Tibial nerve (tissue), 4 donors: ENCODE measurements around the gene MRPL36.

Experiments used
- EP300 ChIP-seq, 2 donors: sonication (generic); formaldehyde crosslinking; IDR thresholded peaks; one replicate each; pipeline ENCODE4 v1.6.1; 2017; ENCODE audit warnings: antibody characterized with exemption in 2 of 2, mild to moderate bottlenecking in 1 of 2
- TF ChIP-seq, protein P1 (sequence below), 5 experiments: fragments of 200-600 bp in 3 of 5; fragments of 450-650 bp in 2 of 5; sonication (generic) in 3 of 5; IDR thresholded peaks; one replicate each; pipeline ENCODE4 v1.5.1; 2016 to 2019; ENCODE audit warnings: antibody characterized with exemption in 5 of 5, mild to moderate bottlenecking in 3 of 5, moderate library complexity in 2 of 5

DNA sequence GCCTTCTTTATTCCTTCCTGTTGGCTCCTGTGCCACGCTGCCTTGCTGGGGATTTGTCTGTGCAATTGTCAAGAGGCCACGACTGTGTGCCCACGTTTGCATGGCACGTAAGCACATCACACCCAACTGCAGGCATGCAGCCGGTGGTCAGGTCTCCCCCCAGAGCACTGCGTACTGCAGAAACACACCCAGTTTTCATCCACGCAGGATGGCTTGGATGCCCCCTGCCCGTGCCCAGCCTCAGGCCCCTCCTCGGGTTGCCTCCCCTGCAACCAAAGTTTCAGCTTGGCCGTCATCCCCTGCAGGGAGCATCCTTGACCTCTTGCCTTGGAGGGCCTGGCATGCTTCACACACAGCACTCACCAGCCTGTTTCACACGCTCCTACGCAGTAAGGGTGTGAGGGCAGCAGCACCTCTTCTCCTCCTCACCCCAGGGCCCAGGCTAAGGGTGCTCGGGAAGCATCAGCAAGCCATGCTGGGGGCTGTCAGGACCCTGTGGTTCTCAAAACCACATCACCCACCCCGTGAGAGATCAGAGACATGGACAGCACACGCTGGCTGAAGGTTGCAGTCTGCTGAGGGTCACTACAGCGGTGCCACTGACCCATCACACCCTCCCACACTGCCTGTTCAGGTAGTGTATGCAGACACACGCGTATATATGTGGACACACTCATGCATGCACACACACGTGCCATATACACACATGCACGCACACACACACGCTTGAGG lies 3.1 kb downstream of the MRPL36 start:
- TF ChIP-seq, protein P1, sequence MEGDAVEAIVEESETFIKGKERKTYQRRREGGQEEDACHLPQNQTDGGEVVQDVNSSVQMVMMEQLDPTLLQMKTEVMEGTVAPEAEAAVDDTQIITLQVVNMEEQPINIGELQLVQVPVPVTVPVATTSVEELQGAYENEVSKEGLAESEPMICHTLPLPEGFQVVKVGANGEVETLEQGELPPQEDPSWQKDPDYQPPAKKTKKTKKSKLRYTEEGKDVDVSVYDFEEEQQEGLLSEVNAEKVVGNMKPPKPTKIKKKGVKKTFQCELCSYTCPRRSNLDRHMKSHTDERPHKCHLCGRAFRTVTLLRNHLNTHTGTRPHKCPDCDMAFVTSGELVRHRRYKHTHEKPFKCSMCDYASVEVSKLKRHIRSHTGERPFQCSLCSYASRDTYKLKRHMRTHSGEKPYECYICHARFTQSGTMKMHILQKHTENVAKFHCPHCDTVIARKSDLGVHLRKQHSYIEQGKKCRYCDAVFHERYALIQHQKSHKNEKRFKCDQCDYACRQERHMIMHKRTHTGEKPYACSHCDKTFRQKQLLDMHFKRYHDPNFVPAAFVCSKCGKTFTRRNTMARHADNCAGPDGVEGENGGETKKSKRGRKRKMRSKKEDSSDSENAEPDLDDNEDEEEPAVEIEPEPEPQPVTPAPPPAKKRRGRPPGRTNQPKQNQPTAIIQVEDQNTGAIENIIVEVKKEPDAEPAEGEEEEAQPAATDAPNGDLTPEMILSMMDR (IDR thresholded peaks at IDR 0.05), result no peak
- no peak for TF ChIP-seq EP300 (IDR thresholded peaks at IDR 0.05)
